ENCODE results near the gene CAPG.
"Not testable (repeated sequence)": the region's sequence is repeated elsewhere in the genome, so short reads cannot be mapped to it uniquely, and the experiment has no call there.

The CAPG gene

GRCh38 chr2:85398426-85399182 lies 11.6 kb downstream of the CAPG start:
- in situ Hi-C loops (cut with MboI; ENCODE audit: low sequenced_read_pairs), result no loop called here

- in situ Hi-C loops (cut with MboI; ENCODE audit: low sequenced_read_pairs), result no loop called here
Observed at GRCh38 chr2:85397925-85398331, 12.2 kb downstream of the CAPG start.

- in situ Hi-C loops (cut with MboI; ENCODE audit: low sequenced_read_pairs), result no loop called here
Observed at GRCh38 chr2:85396531-85397470, 13.4 kb downstream of the CAPG start.

GRCh38 chr2:85395912-85396475 lies 14.2 kb downstream of the CAPG start:
- in situ Hi-C loops (cut with MboI; ENCODE audit: low sequenced_read_pairs), result no loop called here

GRCh38 chr2:85394976-85395375 lies 15.2 kb downstream of the CAPG start:
- in situ Hi-C loops (cut with MboI; ENCODE audit: low sequenced_read_pairs), result no loop called here

GRCh38 chr2:85394261-85394681 lies 15.9 kb downstream of the CAPG start:
- in situ Hi-C loops (cut with MboI; ENCODE audit: low sequenced_read_pairs), result no loop called here

GRCh38 chr2:85393836-85394235 lies 16.3 kb downstream of the CAPG start:
- in situ Hi-C loops (cut with MboI; ENCODE audit: low sequenced_read_pairs), result no loop called here

- in situ Hi-C loops (cut with MboI; ENCODE audit: low sequenced_read_pairs), result no loop called here
Observed at GRCh38 chr2:85390941-85391669, 19.1 kb downstream of the CAPG start.

GRCh38 chr2:85388878-85389538 lies 21.2 kb downstream of the CAPG start:
- in situ Hi-C loops (cut with MboI; ENCODE audit: low sequenced_read_pairs), result no loop called here

- in situ Hi-C loops (cut with MboI; ENCODE audit: low sequenced_read_pairs), result no loop called here
Observed at GRCh38 chr2:85387754-85388153, 22.4 kb downstream of the CAPG start.

GRCh38 chr2:85385746-85386145 lies 24.4 kb downstream of the CAPG start:
- in situ Hi-C loops (cut with MboI; ENCODE audit: low sequenced_read_pairs), result no loop called here

GRCh38 chr2:85383850-85384249 lies 26.3 kb downstream of the CAPG start:
- in situ Hi-C loops (cut with MboI; ENCODE audit: low sequenced_read_pairs), result no loop called here

- in situ Hi-C loops (cut with MboI; ENCODE audit: low sequenced_read_pairs), result not testable (repeated sequence)
Observed at GRCh38 chr2:85383151-85383550, 27.0 kb downstream of the CAPG start.

GRCh38 chr2:85380048-85380447 lies 30.1 kb downstream of the CAPG start:
- in situ Hi-C loops (cut with MboI; ENCODE audit: low sequenced_read_pairs), result no loop called here

- in situ Hi-C loops (cut with MboI; ENCODE audit: low sequenced_read_pairs), result no loop called here
Observed at GRCh38 chr2:85378257-85378656, 31.9 kb downstream of the CAPG start.

GRCh38 chr2:85377083-85377482 lies 33.1 kb downstream of the CAPG start:
- in situ Hi-C loops (cut with MboI; ENCODE audit: low sequenced_read_pairs), result no loop called here

- in situ Hi-C loops (cut with MboI; ENCODE audit: low sequenced_read_pairs), result no loop called here
Observed at GRCh38 chr2:85376291-85377065, 33.7 kb downstream of the CAPG start.

- in situ Hi-C loops (cut with MboI; ENCODE audit: low sequenced_read_pairs), result no loop called here
Observed at GRCh38 chr2:85371045-85371444, 39.1 kb downstream of the CAPG start.

- in situ Hi-C loops (cut with MboI; ENCODE audit: low sequenced_read_pairs), result no loop called here
Observed at GRCh38 chr2:85369500-85369899, 40.7 kb downstream of the CAPG start.

- in situ Hi-C loops (cut with MboI; ENCODE audit: low sequenced_read_pairs), result no loop called here
Observed at GRCh38 chr2:85368921-85369320, 41.2 kb downstream of the CAPG start.

All from hTERT RPE-1 (cell line).